HepG2 (cell line): ENCODE measurements around the gene TFF2. TPM values are rescaled to one million over a fixed set of nuclear protein-coding genes. Genes with fewer than 3 reads are reported as not detected.

Source experiments
- ATAC-seq: fragments of 200-7000 bp; cut with Tn5 transposase; 3 replicates; pipeline ENCODE4 v1.9.1; 2020; ENCODE audit warnings: mild to moderate bottlenecking, moderate library complexity
- BruUV-seq: library from RNA; stranded (reverse); fragments of 400-500 nt; replicated peaks from 2 replicates; lab custom pipeline; 2021; lab: Mats Ljungman, UMichigan
- CTCF ChIA-PET: fragments of 300-600 bp; formaldehyde crosslinking; extraction: SDS; loops from one replicate; lab custom pipeline; 2021; ENCODE audit warnings: low total read pairs, inconsistent platforms, low intra/inter-chr PET ratio; lab: Yijun Ruan, JAX
- POLR2A ChIA-PET: fragments of 350-600 bp; sonication (Branson Sonifier 250); formaldehyde crosslinking; loops from one replicate; lab custom pipeline; 2020; ENCODE audit warnings: antibody characterized with exemption, inconsistent platforms; lab: Yijun Ruan, JAX
- DNase-seq: peaks from one replicate; pipeline ENCODE4 v3.0.0-alpha.2; 2015; ENCODE audit warnings: low spot score
- FAIRE-seq: peaks from 3 replicates; lab custom pipeline; 2011; peaks lifted over from hg19 to GRCh38; lab: Jason Lieb, UNC
- H2AFZ ChIP-seq: one replicate; pipeline ENCODE4 v1.6.1; 2011; ENCODE audit warnings: low read length, inconsistent platforms
- H3K27ac ChIP-seq: fragments of 300-600 bp; 3 replicates; pipeline ENCODE4 v1.8.0; 2011; ENCODE audit warnings: mixed run types, mild to moderate bottlenecking, mixed read lengths, low read length, inconsistent platforms; ENCODE audit not compliant: insufficient read depth; ENCODE audit errors: extremely low read length
- H3K27me3 ChIP-seq, 2 experiments: fragments of 200-600 bp in 1 of 2; 2 replicates in 1 of 2; 3 replicates in 1 of 2; pipeline versions ENCODE4 v1.6.0 to v1.8.0; 2011; ENCODE audit warnings: low read length in 2 of 2, mild to moderate bottlenecking in 2 of 2, moderate library complexity in 2 of 2, inconsistent platforms in 1 of 2; ENCODE audit not compliant: insufficient read depth in 2 of 2, control insufficient read depth in 1 of 2
- H3K36me3 ChIP-seq, 2 experiments: fragments of 200-600 bp in 1 of 2; replicated peaks in 1 of 2; 2 replicates in 1 of 2; 3 replicates in 1 of 2; pipeline versions ENCODE4 v1.5.1 to v1.8.0; 2011; ENCODE audit warnings: low read length in 2 of 2, inconsistent platforms in 1 of 2; ENCODE audit not compliant: insufficient read depth in 2 of 2, control insufficient read depth in 1 of 2
- H3K4me1 ChIP-seq: 2 replicates; pipeline ENCODE4 v1.5.1; 2012; ENCODE audit warnings: low read length, inconsistent platforms; ENCODE audit not compliant: insufficient read depth
- H3K4me2 ChIP-seq: 2 replicates; pipeline ENCODE4 v1.6.0; 2011; ENCODE audit warnings: low read depth, low read length, inconsistent platforms
- H3K4me3 ChIP-seq, 3 experiments: fragments of 200-600 bp in 1 of 3; sonication (generic), shearing (Covaris generic) in 1 of 3; replicated peaks in 1 of 3; 2 replicates each; pipeline ENCODE4 v1.5.1; 2011 to 2016; ENCODE audit warnings: low read length in 3 of 3, inconsistent platforms in 2 of 3, low read depth in 2 of 3, mild to moderate bottlenecking in 2 of 3, control low read depth in 1 of 3, mixed read lengths in 1 of 3; ENCODE audit not compliant: insufficient read depth in 1 of 3
- H3K79me2 ChIP-seq: one replicate; pipeline ENCODE4 v1.6.1; 2011; ENCODE audit warnings: low read length, inconsistent platforms; ENCODE audit not compliant: insufficient read depth
- H3K9ac ChIP-seq: 2 replicates; pipeline ENCODE4 v1.6.0; 2011; ENCODE audit warnings: mild to moderate bottlenecking, low read depth, low read length, inconsistent platforms; ENCODE audit not compliant: insufficient read depth
- H3K9me3 ChIP-seq: 2 replicates; pipeline ENCODE4 v1.5.1; 2012; ENCODE audit warnings: mild to moderate bottlenecking, low read length
- H4K20me1 ChIP-seq: 2 replicates; pipeline ENCODE4 v1.6.0; 2011; ENCODE audit warnings: inconsistent platforms, mild to moderate bottlenecking, low read length, moderate library complexity; ENCODE audit not compliant: insufficient read depth
- CCDC6 ChIP-seq: sonication (generic); formaldehyde crosslinking; IDR thresholded peaks from 2 replicates; pipeline ENCODE4 v1.8.1; 2022; ENCODE audit warnings: mild to moderate bottlenecking, missing genetic modification reagents, moderate library complexity
- HDAC1 ChIP-seq: sonication (generic); formaldehyde crosslinking; IDR thresholded peaks from 2 replicates; pipeline ENCODE4 v1.5.1; 2020; ENCODE audit warnings: mild to moderate bottlenecking, missing genetic modification reagents
- HES4 ChIP-seq: sonication (generic); formaldehyde crosslinking; IDR thresholded peaks from 2 replicates; pipeline ENCODE4 v1.9.0; 2021; ENCODE audit warnings: mild to moderate bottlenecking, missing genetic modification reagents, borderline replicate concordance
- JUN ChIP-seq: sonication (generic); formaldehyde crosslinking; IDR thresholded peaks from 2 replicates; pipeline ENCODE4 v1.4.0; 2020; ENCODE audit warnings: mild to moderate bottlenecking, missing genetic modification reagents
- NAIF1 ChIP-seq: sonication (generic); formaldehyde crosslinking; IDR thresholded peaks from 2 replicates; pipeline ENCODE4 v1.5.0; 2020; ENCODE audit warnings: mild to moderate bottlenecking, missing genetic modification reagents, borderline replicate concordance
- SIN3A ChIP-seq: IDR thresholded peaks from 2 replicates; pipeline ENCODE4 v1.6.1; 2011; ENCODE audit warnings: low read depth, mild to moderate bottlenecking, control low read depth, low read length, borderline replicate concordance
- ZFP37 ChIP-seq: sonication (generic); formaldehyde crosslinking; IDR thresholded peaks from 2 replicates; pipeline ENCODE4 v1.4.0; 2020; ENCODE audit warnings: missing genetic modification reagents, borderline replicate concordance
- ZNF207 ChIP-seq: fragments of 450-650 bp; IDR thresholded peaks from 2 replicates; pipeline ENCODE4 v1.6.1; 2016; ENCODE audit warnings: antibody characterized with exemption, borderline replicate concordance
- ZNF296 ChIP-seq: sonication (generic); formaldehyde crosslinking; conservative IDR thresholded peaks from 2 replicates; pipeline ENCODE4 v1.5.0; 2020; ENCODE audit warnings: mild to moderate bottlenecking, missing genetic modification reagents
- ZNF644 ChIP-seq: IDR thresholded peaks from 2 replicates; pipeline ENCODE4 v1.6.1; 2016; ENCODE audit warnings: low read depth
- ZNF678 ChIP-seq: sonication (generic); formaldehyde crosslinking; IDR thresholded peaks from 2 replicates; pipeline ENCODE4 v1.4.0; 2020; ENCODE audit warnings: mild to moderate bottlenecking, missing genetic modification reagents
- WGBS: methylation state at CpG from one replicate; pipeline ENCODE4 v1.1.6; 2017; ENCODE audit warnings: low lambda C conversion rate; 5-methylcytosine and 5-hydroxymethylcytosine counted together
- in situ Hi-C: cut with HindIII; loops from 2 replicates; pipeline ENCODE4 v1.10.0; 2017; ENCODE audit warnings: low pct_unique_long_range_greater_than_20kb; ENCODE audit not compliant: extremely low pct_ligation_motif_present
- intact Hi-C: fragments of 100-400 bp; cut with micrococcal nuclease; formaldehyde crosslinking; loops from one replicate; pipeline ENCODE4 v1.10.0; 2022; ENCODE audit not compliant: unreplicated experiment
- polyA plus RNA-seq, 8 experiments: library from polyadenylated mRNA; depleted of rRNA in 3 of 8; stranded (reverse) in 7 of 8; unstranded in 1 of 8; fragments of >200 nt; fragmentation: Illumina TruSeq in 4 of 8; extraction: Trizol in 4 of 8; gene quantifications; 2 replicates each; pipeline versions ENCODE4 v1.2.1 to v1.2.3, GENCODE V29; 2011 to 2016; ENCODE audit warnings: low read depth in 4 of 8, missing spikeins in 1 of 8, mixed read lengths in 1 of 8; ENCODE audit not compliant: insufficient read depth in 1 of 8
- total RNA-seq, 5 experiments: library from RNA; depleted of rRNA; stranded (reverse); fragments of >200 nt; fragmentation: Illumina TruSeq; extraction: Trizol; gene quantifications; 2 replicates each; pipeline ENCODE4 v1.2.3, GENCODE V29; 2016; ENCODE audit warnings: low read depth in 1 of 5
- TF ChIP-seq, protein P1 (sequence below): sonication (generic); formaldehyde crosslinking; IDR thresholded peaks from 2 replicates; pipeline ENCODE4 v1.5.0; 2020; ENCODE audit warnings: mild to moderate bottlenecking, missing genetic modification reagents, borderline replicate concordance

TFF2 gene
- total and polyA plus RNA-seq, 2 of the 13 experiments (the other 11 are each of a cell fraction or from before 2014, with no cell fraction given): 1.5 TPM; not detected in 1

DNA sequence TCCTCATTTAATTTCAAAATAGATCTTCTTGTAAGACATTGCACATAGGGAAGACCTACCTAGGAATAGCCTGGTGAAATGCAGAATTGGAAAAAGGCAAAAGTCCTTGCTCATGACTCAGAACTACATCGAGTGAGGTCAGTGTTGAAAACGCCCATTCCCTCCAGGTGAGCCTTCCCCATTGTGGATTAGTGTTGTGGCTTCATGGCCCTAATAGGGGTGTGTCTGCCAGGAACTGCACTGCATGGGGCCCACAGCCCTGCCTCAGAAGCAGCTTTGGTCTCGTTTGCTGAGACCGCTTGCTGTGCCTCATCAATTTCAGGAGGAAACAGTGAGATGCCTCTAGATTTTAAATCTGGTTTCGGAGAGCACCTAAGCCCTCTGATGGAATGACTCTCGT lies 52.6 kb downstream of the TFF2 start:
- TF ChIP-seq ZNF296: no peak
- no peaks in the 10 kb centered on the region for H3K9me3 ChIP-seq
- no peaks in the 10 kb centered on the region for H3K36me3 ChIP-seq
- no peak for FAIRE-seq
- peaks cover 5 to 46% of the 10 kb centered on the region in 2 experiments; a peak in 3 of 5 replicates for H3K27me3 ChIP-seq
- ATAC-seq: no peak
- no peak overlapping the region for H3K9ac ChIP-seq
- no peak overlapping the region for H2AFZ ChIP-seq
- BruUV-seq: no TSS peak
- CTCF ChIA-PET: no interaction called here
- intact Hi-C loops: no loop called here
- DNase-seq: no peak
- POLR2A ChIA-PET: no interaction called here
- in situ Hi-C loops: no loop called here
- no peak overlapping the region for H3K27ac ChIP-seq
- H3K4me3 ChIP-seq: no peak overlapping the region
- no peaks in the 10 kb centered on the region for H3K79me2 ChIP-seq
- no peak overlapping the region for H3K4me2 ChIP-seq
- no peaks in the 10 kb centered on the region; the same call in 1 of the 2 replicates for H4K20me1 ChIP-seq
- no peaks in the 10 kb centered on the region for H3K4me1 ChIP-seq
- WGBS: 13% methylated on average over 6 of the region's 6 CpGs

DNA sequence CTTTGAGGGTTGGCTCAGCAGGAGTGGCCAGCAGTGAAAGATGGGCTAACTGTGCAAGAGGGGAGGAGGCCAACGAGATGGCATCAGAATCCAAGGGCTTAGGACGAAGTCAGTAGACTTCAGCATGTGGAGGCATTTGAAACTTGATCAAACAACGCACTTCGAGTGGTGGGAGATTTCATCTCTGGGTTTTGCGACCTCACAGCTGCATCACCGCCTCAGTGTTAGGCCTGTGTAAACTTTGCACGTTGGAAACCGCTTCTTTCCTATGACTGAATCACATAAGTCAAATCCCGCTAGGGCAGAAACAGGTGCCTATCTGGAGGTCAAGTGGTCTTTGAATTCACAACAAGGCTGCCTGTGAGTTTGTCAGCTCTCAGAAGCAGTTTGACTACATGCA lies 53.4 kb downstream of the TFF2 start:
- FAIRE-seq (no peak), ATAC-seq (no peak), DNase-seq (no peak)
- Histone ChIP-seq H4K20me1 (no peaks in the 10 kb centered on the region; the same call in 1 of the 2 replicates), H3K27me3 (peaks cover 5 to 40% of the 10 kb centered on the region in 2 experiments; a peak in 3 of 5 replicates), H3K9ac (no peak overlapping the region), H3K4me1 (no peaks in the 10 kb centered on the region), H3K4me3 (no peak overlapping the region), H3K27ac (no peak overlapping the region), H3K4me2 (no peak overlapping the region), H2AFZ (no peak overlapping the region), H3K79me2 (no peaks in the 10 kb centered on the region), H3K9me3 (no peaks in the 10 kb centered on the region), H3K36me3 (no peaks in the 10 kb centered on the region)
- ChIA-PET CTCF (no interaction called here), POLR2A (no interaction called here)
- in situ Hi-C loops (no loop called here), intact Hi-C loops (no loop called here)
- no TSS peak for BruUV-seq
- 20% methylated on average over 3 of the region's 9 CpGs for WGBS
- no peak for TF ChIP-seq ZNF207
- TF ChIP-seq SIN3A: no peak
- TF ChIP-seq HES4: no peak
- TF ChIP-seq HDAC1 (CRISPR knock-in tag): no peak
- no peak for TF ChIP-seq NAIF1 (CRISPR knock-in tag)
- TF ChIP-seq, protein P1, sequence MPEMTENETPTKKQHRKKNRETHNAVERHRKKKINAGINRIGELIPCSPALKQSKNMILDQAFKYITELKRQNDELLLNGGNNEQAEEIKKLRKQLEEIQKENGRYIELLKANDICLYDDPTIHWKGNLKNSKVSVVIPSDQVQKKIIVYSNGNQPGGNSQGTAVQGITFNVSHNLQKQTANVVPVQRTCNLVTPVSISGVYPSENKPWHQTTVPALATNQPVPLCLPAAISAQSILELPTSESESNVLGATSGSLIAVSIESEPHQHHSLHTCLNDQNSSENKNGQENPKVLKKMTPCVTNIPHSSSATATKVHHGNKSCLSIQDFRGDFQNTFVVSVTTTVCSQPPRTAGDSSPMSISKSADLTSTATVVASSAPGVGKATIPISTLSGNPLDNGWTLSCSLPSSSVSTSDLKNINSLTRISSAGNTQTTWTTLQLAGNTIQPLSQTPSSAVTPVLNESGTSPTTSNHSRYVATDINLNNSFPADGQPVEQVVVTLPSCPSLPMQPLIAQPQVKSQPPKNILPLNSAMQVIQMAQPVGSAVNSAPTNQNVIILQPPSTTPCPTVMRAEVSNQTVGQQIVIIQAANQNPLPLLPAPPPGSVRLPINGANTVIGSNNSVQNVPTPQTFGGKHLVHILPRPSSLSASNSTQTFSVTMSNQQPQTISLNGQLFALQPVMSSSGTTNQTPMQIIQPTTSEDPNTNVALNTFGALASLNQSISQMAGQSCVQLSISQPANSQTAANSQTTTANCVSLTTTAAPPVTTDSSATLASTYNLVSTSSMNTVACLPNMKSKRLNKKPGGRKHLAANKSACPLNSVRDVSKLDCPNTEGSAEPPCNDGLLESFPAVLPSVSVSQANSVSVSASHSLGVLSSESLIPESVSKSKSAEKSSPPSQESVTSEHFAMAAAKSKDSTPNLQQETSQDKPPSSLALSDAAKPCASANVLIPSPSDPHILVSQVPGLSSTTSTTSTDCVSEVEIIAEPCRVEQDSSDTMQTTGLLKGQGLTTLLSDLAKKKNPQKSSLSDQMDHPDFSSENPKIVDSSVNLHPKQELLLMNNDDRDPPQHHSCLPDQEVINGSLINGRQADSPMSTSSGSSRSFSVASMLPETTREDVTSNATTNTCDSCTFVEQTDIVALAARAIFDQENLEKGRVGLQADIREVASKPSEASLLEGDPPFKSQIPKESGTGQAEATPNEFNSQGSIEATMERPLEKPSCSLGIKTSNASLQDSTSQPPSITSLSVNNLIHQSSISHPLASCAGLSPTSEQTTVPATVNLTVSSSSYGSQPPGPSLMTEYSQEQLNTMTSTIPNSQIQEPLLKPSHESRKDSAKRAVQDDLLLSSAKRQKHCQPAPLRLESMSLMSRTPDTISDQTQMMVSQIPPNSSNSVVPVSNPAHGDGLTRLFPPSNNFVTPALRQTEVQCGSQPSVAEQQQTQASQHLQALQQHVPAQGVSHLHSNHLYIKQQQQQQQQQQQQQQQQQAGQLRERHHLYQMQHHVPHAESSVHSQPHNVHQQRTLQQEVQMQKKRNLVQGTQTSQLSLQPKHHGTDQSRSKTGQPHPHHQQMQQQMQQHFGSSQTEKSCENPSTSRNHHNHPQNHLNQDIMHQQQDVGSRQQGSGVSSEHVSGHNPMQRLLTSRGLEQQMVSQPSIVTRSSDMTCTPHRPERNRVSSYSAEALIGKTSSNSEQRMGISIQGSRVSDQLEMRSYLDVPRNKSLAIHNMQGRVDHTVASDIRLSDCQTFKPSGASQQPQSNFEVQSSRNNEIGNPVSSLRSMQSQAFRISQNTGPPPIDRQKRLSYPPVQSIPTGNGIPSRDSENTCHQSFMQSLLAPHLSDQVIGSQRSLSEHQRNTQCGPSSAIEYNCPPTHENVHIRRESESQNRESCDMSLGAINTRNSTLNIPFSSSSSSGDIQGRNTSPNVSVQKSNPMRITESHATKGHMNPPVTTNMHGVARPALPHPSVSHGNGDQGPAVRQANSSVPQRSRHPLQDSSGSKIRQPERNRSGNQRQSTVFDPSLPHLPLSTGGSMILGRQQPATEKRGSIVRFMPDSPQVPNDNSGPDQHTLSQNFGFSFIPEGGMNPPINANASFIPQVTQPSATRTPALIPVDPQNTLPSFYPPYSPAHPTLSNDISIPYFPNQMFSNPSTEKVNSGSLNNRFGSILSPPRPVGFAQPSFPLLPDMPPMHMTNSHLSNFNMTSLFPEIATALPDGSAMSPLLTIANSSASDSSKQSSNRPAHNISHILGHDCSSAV: no peak
- TF ChIP-seq CCDC6: no peak
- no peak for TF ChIP-seq JUN (CRISPR knock-in tag)
- TF ChIP-seq ZNF644 (CRISPR knock-in tag): no peak
- TF ChIP-seq ZFP37 (CRISPR knock-in tag): no peak
- no peak for TF ChIP-seq ZNF678 (CRISPR knock-in tag)
